SK-N-SH (cell line): ENCODE data around the gene ALDH18A1. TPM values are rescaled to one million over a fixed set of nuclear protein-coding genes. Genes with fewer than 3 reads are reported as not detected.

Experiments used
- CTCF ChIA-PET: fragments of 300-600, 350-600 bp; formaldehyde crosslinking; extraction: SDS; loops from one replicate; lab custom pipeline; 2021; lab: Yijun Ruan, JAX
- POLR2A ChIA-PET: fragments of 350-600 bp; sonication (Branson Sonifier 250); formaldehyde crosslinking; extraction: SDS; loops from one replicate; lab custom pipeline; 2020; ENCODE audit warnings: antibody characterized with exemption, inconsistent platforms; lab: Yijun Ruan, JAX
- DNase-seq: peaks from one replicate; pipeline ENCODE4 v3.0.0; 2012
- H2AFZ ChIP-seq: fragments of 200-600 bp; sonication (generic); 2 replicates; pipeline ENCODE4 v1.8.1; 2016; ENCODE audit warnings: antibody characterized with exemption, mild to moderate bottlenecking, low read depth
- H3F3A ChIP-seq: fragments of 200-600 bp; sonication (generic); replicated peaks from 2 replicates; pipeline ENCODE3; 2016; ENCODE audit warnings: antibody characterized with exemption, mild to moderate bottlenecking; ENCODE audit not compliant: insufficient read depth
- H3K27ac ChIP-seq, 2 experiments: fragments of 200-500 bp in 1 of 2; fragments of 200-600 bp in 1 of 2; sonication (Bioruptor generic) in 1 of 2; sonication (generic), shearing (Covaris generic) in 1 of 2; 2 replicates each; pipeline versions ENCODE4 v1.5.1 to v1.6.1; 2014 to 2016; ENCODE audit warnings: low read depth in 2 of 2, inconsistent platforms in 1 of 2, low read length in 1 of 2, mild to moderate bottlenecking in 1 of 2, mixed read lengths in 1 of 2
- H3K27me3 ChIP-seq: fragments of 200-600 bp; sonication (generic), shearing (Covaris generic); 2 replicates; pipeline ENCODE4 v1.6.1; 2016; ENCODE audit warnings: mixed run types; ENCODE audit not compliant: insufficient read depth
- H3K36me3 ChIP-seq, 2 experiments: fragments of 200-500 bp in 1 of 2; fragments of 200-600 bp in 1 of 2; sonication (Bioruptor generic) in 1 of 2; sonication (generic) in 1 of 2; replicated peaks in 1 of 2; 2 replicates each; pipeline versions ENCODE3 to v1.5.1; 2014 to 2016; ENCODE audit warnings: low read length in 1 of 2, mild to moderate bottlenecking in 1 of 2; ENCODE audit not compliant: insufficient read depth in 2 of 2, control insufficient read depth in 1 of 2
- H3K4me1 ChIP-seq, 2 experiments: fragments of 200-500 bp in 1 of 2; fragments of 200-600 bp in 1 of 2; sonication (Bioruptor generic) in 1 of 2; sonication (generic), shearing (Covaris generic) in 1 of 2; 2 replicates each; pipeline versions ENCODE4 v1.5.1 to v1.6.1; 2014 to 2016; ENCODE audit warnings: low read depth in 1 of 2, low read length in 1 of 2, mixed run types in 1 of 2; ENCODE audit not compliant: insufficient read depth in 2 of 2, control insufficient read depth in 1 of 2
- H3K4me2 ChIP-seq: fragments of 200-600 bp; sonication (generic), shearing (Covaris generic); 2 replicates; pipeline ENCODE4 v1.6.1; 2017; ENCODE audit warnings: mixed run types
- H3K4me3 ChIP-seq, 2 experiments: fragments of 200-500 bp in 1 of 2; fragments of 200-600 bp in 1 of 2; sonication (Bioruptor generic) in 1 of 2; sonication (generic), shearing (Covaris generic) in 1 of 2; 2 replicates each; pipeline versions ENCODE4 v1.5.1 to v1.8.1; 2014 to 2016; ENCODE audit warnings: low read depth in 2 of 2, inconsistent platforms in 1 of 2, low read length in 1 of 2, mild to moderate bottlenecking in 1 of 2, mixed read lengths in 1 of 2, moderate library complexity in 1 of 2
- H3K79me2 ChIP-seq: fragments of 200-600 bp; sonication (generic); 2 replicates; pipeline ENCODE4 v1.8.1; 2017; ENCODE audit warnings: mild to moderate bottlenecking; ENCODE audit not compliant: insufficient read depth
- H3K9ac ChIP-seq: fragments of 200-600 bp; sonication (generic); 2 replicates; pipeline ENCODE4 v1.6.1; 2017; ENCODE audit warnings: mixed run types
- H3K9me2 ChIP-seq: fragments of 200-600 bp; sonication (generic); 2 replicates; pipeline ENCODE4 v1.6.1; 2017; ENCODE audit warnings: mixed run types
- H3K9me3 ChIP-seq: fragments of 200-600 bp; sonication (generic); 2 replicates; pipeline ENCODE4 v1.6.1; 2017; ENCODE audit warnings: mixed run types, mild to moderate bottlenecking, moderate library complexity
- H4K20me1 ChIP-seq: fragments of 200-600 bp; sonication (generic); 2 replicates; pipeline ENCODE4 v1.6.1; 2017; ENCODE audit warnings: mild to moderate bottlenecking, mixed run types; ENCODE audit not compliant: insufficient read depth
- CHD2 ChIP-seq: fragments of 150-350 bp; IDR thresholded peaks from 2 replicates; pipeline ENCODE4 v1.6.1; 2018; ENCODE audit warnings: low read length; ENCODE audit not compliant: partially characterized antibody
- CTCF ChIP-seq: fragments of 200-600 bp; sonication (generic); IDR thresholded peaks from 2 replicates; pipeline ENCODE4 v1.6.1; 2017; ENCODE audit warnings: antibody characterized with exemption, mild to moderate bottlenecking, moderate library complexity
- FOSL2 ChIP-seq: IDR thresholded peaks from 2 replicates; pipeline ENCODE4 v1.4.0; 2012; ENCODE audit warnings: low read depth, mild to moderate bottlenecking, moderate library complexity, borderline replicate concordance
- FOXJ3 ChIP-seq: sonication (generic); formaldehyde crosslinking; IDR thresholded peaks from 2 replicates; pipeline ENCODE4 v1.5.1; 2020; ENCODE audit warnings: mild to moderate bottlenecking, missing genetic modification reagents
- GATA2 ChIP-seq: sonication (generic); formaldehyde crosslinking; IDR thresholded peaks from 2 replicates; pipeline ENCODE4 v1.5.0; 2020; ENCODE audit warnings: mild to moderate bottlenecking, missing genetic modification reagents
- IRF3 ChIP-seq: fragments of 150-350 bp; IDR thresholded peaks from 2 replicates; pipeline ENCODE4 v1.6.1; 2016; ENCODE audit warnings: mild to moderate bottlenecking, low read depth, low read length
- MAX ChIP-seq: IDR thresholded peaks from 2 replicates; pipeline ENCODE4 v1.4.0; 2012; ENCODE audit warnings: low read depth
- MEF2A ChIP-seq: IDR thresholded peaks from 2 replicates; pipeline ENCODE4 v1.4.0; 2012; ENCODE audit warnings: low read depth, borderline replicate concordance
- MXI1 ChIP-seq: IDR thresholded peaks from 2 replicates; pipeline ENCODE4 v1.6.1; 2012; ENCODE audit warnings: mild to moderate bottlenecking, low read depth, low read length, improper control_type of control experiment
- NRF1 ChIP-seq: IDR thresholded peaks from 2 replicates; pipeline ENCODE4 v1.6.1; 2012; ENCODE audit warnings: low read depth, mild to moderate bottlenecking, low read length
- PBX3 ChIP-seq: IDR thresholded peaks from 2 replicates; pipeline ENCODE4; 2012
- RAD21 ChIP-seq: IDR thresholded peaks from 2 replicates; pipeline ENCODE4 v1.6.1; 2012; ENCODE audit warnings: mild to moderate bottlenecking, low read length
- RCOR1 ChIP-seq: fragments of 150-350 bp; IDR thresholded peaks from 2 replicates; pipeline ENCODE4 v1.6.1; 2017; ENCODE audit warnings: antibody characterized with exemption, low read length
- RXRA ChIP-seq: IDR thresholded peaks from 2 replicates; pipeline ENCODE4 v1.4.0; 2012; ENCODE audit warnings: low read depth, mild to moderate bottlenecking, borderline replicate concordance
- SIN3A ChIP-seq: IDR thresholded peaks from 2 replicates; pipeline ENCODE4 v1.6.1; 2012; ENCODE audit warnings: low read depth, mild to moderate bottlenecking, low read length, moderate library complexity, borderline replicate concordance
- SMC3 ChIP-seq: IDR thresholded peaks from 2 replicates; pipeline ENCODE4 v1.6.1; 2012; ENCODE audit warnings: low read depth, low read length, improper control_type of control experiment
- TAF1 ChIP-seq: IDR thresholded peaks from 2 replicates; pipeline ENCODE4 v1.6.1; 2012; ENCODE audit warnings: low read depth, mild to moderate bottlenecking, low read length, moderate library complexity, borderline replicate concordance
- USF1 ChIP-seq: IDR thresholded peaks from 2 replicates; pipeline ENCODE4 v1.4.0; 2012; ENCODE audit warnings: low read depth, borderline replicate concordance
- USF2 ChIP-seq: fragments of 150-350 bp; IDR thresholded peaks from 2 replicates; pipeline ENCODE4 v1.6.1; 2017; ENCODE audit warnings: antibody characterized with exemption, low read length, low read depth, borderline replicate concordance
- WGBS: methylation state at CpG from one replicate; pipeline ENCODE4 v1.1.6; 2017; ENCODE audit warnings: low lambda C conversion rate; 5-methylcytosine and 5-hydroxymethylcytosine counted together
- polyA plus RNA-seq, 3 experiments: library from polyadenylated mRNA; depleted of rRNA; stranded (reverse); fragments of >200 nt; gene quantifications; 2 replicates each; pipeline ENCODE4 v1.2.3, GENCODE V29; 2012

The ALDH18A1 gene
- polyA plus RNA-seq, 1 of the 3 experiments (the other 2 are of a cell fraction), result 59.5 TPM

GRCh38 chr10:95559471-95559870 is 97.0 kb downstream of the ALDH18A1 start:
- Histone ChIP-seq H3K9me3 (no peaks in the 10 kb centered on the region), H3K4me2 (no peak overlapping the region)
- POLR2A ChIA-PET, result no interaction called here

More at GRCh38 chr10:95559471-95559870, 97.0 kb downstream of the ALDH18A1 start:
- no peak overlapping the region for H3K27ac ChIP-seq
- peaks cover 0 to 9% of the 10 kb centered on the region in 2 experiments; a peak in 1 of 4 replicates for H3K4me1 ChIP-seq
- H2AFZ ChIP-seq, result no peak overlapping the region
- WGBS, result 85% methylated on average over 4 of the region's 4 CpGs
- H3K79me2 ChIP-seq, result no peaks in the 10 kb centered on the region
- CTCF ChIA-PET, result no interaction called here
- no peaks in the 10 kb centered on the region for H4K20me1 ChIP-seq
- H3K9me2 ChIP-seq, result no peaks in the 10 kb centered on the region
- no peak overlapping the region for H3K9ac ChIP-seq
- DNase-seq, result peak; percentile 33
- H3K27me3 ChIP-seq, result peaks cover 5% of the 10 kb centered on the region; the same call in 1 of the 2 replicates
- H3K4me3 ChIP-seq, result no peak overlapping the region
- no peaks in the 10 kb centered on the region for H3F3A ChIP-seq
- H3K36me3 ChIP-seq, result no peaks in the 10 kb centered on the region
- TF ChIP-seq RAD21 (no peak), IRF3 (no peak), GATA2 (CRISPR knock-in tag) (no peak), CHD2 (no peak), FOXJ3 (CRISPR knock-in tag) (no peak), TAF1 (no peak), SIN3A (no peak), NRF1 (no peak), RCOR1 (no peak), CTCF (no peak), USF2 (no peak), USF1 (no peak), SMC3 (no peak), PBX3 (no peak), MXI1 (no peak), FOSL2 (no peak), MAX (no peak), RXRA (no peak), MEF2A (no peak)
- TF ChIP-seq, all 33 proteins: peak for 0
